T-helper 17 cell (primary cell): ENCODE measurements around the gene C4orf54. TPM values are rescaled to one million over a fixed set of nuclear protein-coding genes. Genes with fewer than 3 reads are reported as not detected.

Experiments used
- total RNA-seq, 4 donors: library from RNA in 2 of 4; stranded (reverse) in 2 of 4; gene quantifications; one replicate each; pipeline ENCODE4 v1.2.3 and lab custom pipeline; 2022 to 2026

Gene C4orf54
- total RNA-seq, 2 donors from 2014 or later: not detected

Other genes with a start within 250 kb of the C4orf54 start
- not detected for gene ADH7, start 222.5 kb downstream of the C4orf54 start, total RNA-seq
- gene C4orf17, start 146.8 kb downstream of the C4orf54 start, total RNA-seq: not detected
- gene TRMT10A, start 93.8 kb downstream of the C4orf54 start, total RNA-seq: 1 to 10 TPM; 3.5 to 3.9 TPM
- gene MTTP, start 83.0 kb downstream of the C4orf54 start, total RNA-seq: not detected
- 10 to 100 TPM; 24.5 to 50.4 TPM for gene DAPP1, start 159.0 kb upstream of the C4orf54 start, total RNA-seq
- gene LAMTOR3, start 236.6 kb upstream of the C4orf54 start, total RNA-seq: 10 to 100 TPM; 17.9 to 22.4 TPM